T-helper 2 cell (primary cell): Measurements from ENCODE around the gene SELENOI.
A peak's percentile ranks its signal among the peaks of the same experiment; 100 is the strongest.

ENCODE experiments used
- DNase-seq, 5 experiments: peaks; one replicate each; pipeline versions ENCODE4 v3.0.0 to v3.0.0-alpha.2; 2012 to 2022

SELENOI gene

DNA sequence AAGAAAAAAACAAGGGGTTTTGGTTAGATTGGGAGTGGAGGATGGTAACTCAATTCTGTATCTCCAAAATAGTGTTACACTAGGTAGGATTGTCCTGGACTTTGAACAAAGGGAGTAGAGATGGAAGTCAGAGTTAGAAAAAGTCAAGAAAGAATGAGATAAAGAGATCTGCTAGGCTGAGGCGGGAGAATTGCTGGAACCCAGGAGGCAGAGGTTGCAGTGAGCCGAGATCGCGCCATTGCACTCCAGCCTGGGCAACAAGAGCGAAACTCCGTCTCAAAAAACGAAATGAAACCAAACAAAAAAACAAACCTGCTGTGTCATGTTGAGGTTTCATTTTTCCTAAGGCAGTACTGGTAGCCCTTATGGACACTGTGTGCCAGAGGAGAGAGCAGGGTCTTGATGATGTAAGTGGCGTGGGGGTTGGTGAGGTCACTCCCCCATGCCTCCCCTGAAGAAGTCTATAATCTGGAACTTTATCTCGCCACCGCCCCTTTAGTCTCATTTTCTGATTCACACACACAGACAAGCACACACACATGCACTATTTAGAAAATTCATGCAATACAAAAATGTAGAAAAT is 66.2 kb downstream of the SELENOI start:
- DNase-seq = peak in 1 of 5 experiments; percentile 64

DNA sequence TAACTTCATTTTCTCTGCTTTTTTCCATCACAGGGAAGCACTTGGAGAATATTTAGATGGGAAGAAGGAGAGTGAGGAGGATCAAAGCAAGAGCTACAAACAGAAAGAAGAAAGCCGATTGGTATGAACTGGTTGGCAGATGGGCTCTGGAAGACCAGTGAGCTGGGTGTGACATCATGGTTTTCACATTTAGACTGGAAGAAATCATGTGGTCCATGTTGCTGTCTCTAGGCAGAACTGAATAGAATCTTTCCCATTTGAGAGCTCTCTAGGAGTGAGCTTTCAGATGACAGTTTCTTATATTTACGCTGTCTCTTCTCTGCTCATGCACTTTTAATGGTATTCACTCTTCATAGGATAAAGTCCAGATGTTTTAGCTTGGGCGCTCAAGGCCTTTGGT is 68.4 kb downstream of the SELENOI start:
- no peak for DNase-seq

DNA sequence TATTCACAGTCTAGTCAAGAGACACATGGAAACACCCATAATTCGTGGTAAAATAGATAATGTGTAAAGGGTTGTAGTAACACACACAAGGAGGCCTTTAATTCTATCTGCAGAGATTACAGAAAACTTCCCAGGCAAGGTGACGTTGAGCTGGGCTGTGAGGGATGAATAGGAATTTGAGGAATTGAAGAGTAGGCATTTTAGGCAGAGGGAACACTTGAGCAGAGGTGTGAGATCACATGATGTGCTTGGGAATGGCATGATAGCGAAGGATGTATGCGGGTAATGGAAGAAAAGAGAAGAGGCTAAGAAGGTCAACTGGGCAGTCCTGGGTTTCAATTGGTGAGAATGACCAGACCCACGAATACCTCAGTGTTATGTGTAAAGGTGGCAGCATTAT is 76.0 kb downstream of the SELENOI start:
- no peak for DNase-seq

DNA sequence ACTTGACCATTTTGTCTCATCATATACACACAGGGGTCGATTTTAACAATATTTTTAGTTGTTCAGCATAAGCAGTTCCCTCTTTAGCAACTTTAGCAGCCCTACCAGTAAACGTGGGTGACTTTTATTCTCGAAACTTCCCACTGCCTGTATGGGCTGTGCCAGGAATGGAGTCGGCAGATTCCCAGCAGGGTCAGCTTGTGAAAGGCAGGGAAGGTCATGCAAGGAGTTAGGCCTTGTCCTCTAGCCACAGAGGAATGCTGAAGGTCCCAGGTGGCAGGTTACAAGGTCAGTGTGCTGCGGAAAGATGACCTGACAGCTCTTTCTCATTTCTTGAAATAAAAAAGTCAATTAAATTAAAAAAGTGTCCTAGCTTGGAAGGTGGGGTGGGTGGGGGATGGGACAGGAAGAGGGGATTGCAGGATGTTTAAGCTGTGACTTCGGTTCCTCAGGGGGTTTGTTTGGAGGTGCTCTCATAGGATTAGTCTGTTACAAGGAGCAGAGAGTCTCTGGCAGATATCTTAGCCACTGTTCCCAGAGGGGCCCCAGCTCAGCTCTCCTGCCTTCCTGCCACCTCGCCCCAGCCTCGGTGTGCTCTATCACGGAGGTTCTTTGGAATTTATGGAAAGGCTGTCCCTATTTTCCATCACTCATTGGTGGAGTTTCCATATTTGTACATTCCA is 77.1 kb downstream of the SELENOI start:
- DNase-seq = no peak

DNA sequence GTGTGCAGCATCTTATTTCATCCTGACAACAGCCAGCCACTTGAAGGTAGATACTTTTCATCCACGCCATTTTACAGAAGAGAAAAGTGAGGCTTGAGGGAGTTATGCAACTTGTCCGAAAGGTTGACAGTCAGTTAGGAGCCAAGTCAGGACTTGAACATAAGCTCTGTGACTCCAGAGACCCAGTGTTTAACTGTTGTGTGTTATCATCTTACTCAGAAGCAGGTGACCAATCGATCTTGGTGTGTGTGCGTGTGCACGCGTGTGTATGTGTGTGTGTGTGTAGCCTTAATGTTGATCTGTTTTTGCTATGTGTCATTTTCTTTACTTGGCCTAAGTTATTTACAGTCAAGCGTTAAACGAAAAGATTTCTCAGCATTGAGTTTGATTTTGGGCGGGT is 77.8 kb downstream of the SELENOI start:
- no peak for DNase-seq

DNA sequence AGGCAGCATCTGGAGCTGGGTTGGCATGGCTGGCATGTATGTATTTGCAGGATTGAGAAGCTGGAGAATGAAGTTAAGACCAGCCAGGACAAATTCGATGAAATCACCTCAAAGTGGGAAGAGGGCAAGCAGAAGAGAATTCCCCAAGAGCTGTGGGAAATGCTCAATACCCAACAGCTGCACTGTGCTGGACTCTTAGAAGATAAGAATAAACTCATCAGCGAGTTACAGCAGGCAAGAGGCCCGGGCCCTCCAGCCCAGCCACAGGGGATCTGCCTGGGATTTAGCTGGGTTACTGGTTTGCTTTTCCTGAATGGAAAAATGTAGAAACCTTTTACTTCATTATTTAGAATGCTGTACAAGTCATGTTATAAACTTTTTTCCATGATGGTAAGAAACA is 78.3 kb downstream of the SELENOI start:
- DNase-seq = no peak

DNA sequence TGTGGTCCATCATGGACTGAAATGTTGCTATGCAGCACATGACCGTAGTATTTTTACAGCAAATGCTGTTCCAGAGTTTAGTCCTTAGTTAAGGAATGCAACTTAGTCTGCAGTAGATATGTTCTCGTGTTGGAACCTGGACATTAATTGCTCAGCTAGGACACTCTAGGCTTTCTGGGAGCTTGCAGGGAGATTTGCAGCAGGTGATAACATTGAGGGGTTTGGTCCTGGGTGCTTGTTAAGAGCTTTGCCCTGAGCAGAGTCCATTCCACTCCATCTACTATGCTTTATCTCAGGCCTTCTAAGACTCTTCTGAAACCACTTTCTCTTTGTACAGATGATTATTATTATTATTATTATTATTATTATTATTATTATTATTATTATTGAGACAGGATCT is 82.9 kb downstream of the SELENOI start:
- DNase-seq = no peak

DNA sequence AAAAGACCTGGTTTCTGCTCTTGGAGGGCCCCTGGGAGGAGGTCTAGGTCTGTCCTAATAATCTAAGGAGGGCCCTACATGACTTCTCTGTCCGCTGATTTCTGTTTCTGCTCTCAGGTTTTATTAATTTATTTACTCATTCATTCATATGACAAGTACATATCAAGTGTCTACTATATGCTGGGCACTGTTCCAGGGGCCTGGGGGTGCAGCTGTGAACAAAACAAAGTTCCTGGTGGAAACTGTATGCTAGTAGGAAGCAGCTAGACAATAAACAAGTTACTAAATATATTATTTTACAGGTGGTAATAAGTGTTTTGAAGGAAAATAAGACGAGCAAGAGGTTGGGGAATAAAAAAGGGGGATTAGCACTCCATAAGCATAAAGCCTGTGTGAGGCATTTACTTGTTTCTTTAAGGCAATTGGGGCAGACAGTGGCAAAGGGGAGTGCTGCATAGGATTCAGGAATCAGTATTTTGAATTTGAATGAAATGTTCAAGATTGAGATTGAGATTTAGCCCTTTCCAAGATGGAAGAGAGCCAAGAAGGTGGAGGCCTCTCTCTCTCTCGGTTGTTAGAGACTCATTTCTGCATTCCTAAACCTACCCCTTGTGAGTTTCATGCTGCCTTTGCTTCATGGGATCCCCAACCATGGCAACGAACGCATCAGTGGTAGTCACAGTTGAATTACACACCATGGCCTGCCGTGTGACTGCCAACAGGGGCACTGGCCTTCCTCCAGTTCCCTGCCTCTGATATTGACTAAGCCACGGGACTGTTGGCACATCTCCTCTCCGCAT is 84.0 kb downstream of the SELENOI start:
- no peak for DNase-seq

DNA sequence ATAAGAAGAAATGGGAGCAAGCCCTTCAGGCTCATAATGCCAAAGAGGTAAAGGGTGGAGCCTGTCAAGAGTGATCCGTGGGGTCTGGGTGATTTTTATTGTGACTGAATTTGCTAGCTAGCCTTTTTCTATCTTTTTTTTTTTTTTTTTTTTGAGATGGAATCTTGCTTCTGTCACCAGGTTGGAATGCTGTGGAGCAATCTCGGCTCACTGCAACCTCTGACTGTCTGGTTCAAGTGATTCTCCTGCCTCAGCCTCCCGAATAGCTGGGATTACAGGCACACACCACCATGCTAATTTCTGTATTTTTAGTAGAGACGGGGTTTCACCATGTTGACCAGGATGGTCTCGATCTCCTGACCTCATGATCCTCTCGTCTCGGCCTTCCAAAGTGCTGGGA is 84.9 kb downstream of the SELENOI start:
- DNase-seq = no peak

DNA sequence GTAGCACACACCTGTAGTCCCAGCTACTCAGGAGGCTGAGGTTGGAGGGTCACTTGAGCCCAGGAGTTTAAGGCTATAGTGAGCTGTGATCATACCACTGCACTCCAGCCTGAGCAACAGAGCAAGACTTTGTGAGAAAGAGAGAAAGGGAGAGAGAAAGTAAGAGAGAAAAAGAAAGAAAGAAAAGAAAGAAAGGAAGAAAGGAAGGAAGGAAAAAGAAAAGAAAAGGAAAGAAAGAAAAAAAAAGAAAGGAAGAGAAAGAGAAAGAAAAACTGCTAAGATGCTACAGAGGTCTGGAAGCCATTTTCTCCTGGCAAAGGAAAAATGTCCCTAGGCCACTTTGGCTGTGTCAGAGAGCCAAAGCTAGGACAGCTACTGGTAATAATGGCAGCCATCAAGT is 86.4 kb downstream of the SELENOI start:
- DNase-seq = no peak

DNA sequence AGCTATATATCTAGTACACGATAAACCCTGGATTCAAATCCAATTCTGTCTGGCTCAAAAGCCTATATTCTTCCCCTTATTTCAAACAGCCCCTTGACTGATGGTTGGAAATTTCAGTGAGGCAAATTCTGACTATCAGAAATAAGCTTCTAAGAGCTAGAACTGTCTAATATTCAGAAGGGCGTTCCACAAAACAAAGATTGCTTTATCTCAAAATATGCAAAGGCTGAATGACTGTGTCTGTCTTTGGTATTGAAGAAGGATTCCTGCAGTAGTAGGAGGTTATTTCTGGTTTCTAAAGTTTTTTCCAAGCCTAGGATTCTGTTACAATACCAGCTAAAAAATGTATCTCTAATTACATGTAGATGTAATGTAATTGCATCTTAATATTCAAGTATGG is 86.9 kb downstream of the SELENOI start:
- DNase-seq = no peak

DNA sequence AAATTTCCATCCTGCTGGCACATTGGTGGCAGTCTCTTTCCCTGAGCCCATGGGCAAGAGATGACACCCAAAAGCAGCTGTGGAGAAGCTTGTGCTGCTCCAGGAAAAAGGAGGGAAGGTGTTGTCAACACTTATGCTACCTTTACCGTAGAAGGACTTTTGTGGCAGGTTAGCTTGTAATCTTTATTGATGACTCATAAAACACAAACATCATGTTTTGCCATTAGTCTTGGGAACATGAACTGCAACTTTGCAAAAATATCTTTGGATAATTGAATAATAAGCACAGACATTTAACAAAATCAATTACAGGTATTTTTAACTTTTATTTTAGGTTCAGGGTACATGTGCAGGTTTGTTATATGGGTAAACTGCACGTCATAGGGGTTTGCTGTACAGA is 89.2 kb downstream of the SELENOI start:
- DNase-seq = no peak

DNA sequence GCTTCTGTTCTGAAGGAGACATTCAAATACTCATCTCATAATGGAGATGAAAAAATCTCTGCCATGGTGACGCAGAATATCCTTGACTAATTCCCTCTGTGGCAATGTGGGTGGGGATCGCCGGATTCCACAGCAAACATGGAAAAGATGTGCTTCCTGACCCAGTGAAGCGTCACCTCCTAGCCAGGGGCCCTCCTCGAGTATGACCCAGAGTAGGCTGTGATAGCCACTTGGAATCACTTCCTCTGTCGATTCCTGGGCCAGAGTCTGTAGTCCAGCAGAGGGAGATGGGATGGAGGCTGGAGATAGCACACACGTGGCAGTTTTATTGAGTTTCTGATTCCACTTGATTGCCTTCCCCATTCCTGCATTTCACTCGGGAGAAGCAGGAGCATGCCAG is 92.6 kb downstream of the SELENOI start:
- no peak for DNase-seq

DNA sequence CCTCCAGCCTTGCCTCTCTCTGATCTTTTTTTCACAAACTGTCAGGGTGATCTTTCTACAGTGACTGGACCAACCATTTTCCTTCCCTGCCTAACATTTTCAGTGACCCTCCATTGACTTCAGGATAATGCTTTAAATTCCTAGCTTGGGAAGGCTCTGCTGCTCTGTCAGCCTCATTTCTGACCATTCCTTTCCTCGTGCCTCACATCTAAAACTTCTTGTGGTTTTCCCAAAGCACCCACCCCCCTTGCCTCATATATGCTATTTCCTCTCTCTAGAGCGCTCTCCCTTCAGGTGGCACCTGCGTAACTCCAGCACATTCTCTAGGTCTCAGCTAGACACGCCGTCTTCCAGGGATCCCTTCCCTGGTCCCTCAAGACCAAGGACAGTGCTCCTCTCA is 93.0 kb downstream of the SELENOI start:
- no peak for DNase-seq

DNA sequence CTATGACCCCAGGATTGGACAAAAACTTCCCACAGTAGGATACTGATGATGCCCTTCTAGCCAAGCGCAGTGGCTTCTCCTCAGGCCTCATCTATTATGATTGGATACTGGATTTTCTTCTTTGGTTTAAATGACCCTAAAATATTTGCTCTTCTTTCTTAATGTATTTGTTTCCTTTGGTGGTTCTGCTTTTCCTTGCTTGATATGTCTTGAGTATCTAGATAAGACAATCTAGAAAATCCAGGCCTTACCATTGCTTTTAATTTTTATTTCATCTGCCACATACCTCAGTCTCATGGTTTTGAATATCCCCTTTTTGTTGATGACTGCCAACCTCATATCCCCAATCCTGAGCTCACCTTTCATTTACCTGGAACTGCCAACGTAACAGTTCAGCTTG is 96.4 kb downstream of the SELENOI start:
- no peak for DNase-seq

DNA sequence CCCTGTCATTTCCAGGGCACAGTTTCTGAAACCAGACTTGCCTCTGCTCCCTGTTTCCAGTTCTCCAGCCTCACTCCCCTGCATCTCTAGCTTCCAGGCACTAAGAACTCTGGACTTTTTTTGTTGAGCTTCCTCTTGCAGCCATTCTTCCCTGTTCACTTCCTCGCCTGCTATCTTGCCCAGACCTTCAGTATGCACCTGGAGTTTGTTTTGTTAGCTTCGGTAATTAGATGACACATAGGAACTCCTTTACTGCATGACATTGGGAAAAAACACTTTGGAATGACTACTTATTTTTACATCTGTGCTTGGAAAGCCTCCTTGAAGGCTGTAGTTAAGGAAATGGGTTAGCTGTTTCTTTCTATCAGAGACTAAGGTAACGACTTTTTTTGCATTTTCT is 96.8 kb downstream of the SELENOI start:
- no peak for DNase-seq

DNA sequence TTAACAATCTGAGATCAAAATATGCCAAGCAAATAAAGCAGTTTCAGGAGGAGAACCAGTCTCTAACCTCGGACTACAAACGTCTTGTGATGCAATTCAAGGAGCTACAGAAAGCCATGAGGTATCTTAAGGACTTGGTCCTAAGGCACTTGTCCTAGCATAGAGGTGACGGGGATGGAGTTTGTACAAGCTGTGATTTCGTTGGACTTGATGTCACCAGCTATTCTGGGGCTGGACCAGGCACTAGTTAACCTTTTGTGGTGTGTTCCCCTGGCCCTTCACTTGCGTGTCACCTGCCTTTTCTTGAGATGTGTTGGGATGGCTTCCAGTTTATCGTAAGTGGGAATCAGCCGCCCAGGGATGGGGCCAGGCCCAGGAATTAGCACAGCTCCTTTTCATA is 98.3 kb downstream of the SELENOI start:
- no peak for DNase-seq
